BE2C (cell line): ENCODE data around the gene MAMDC2.

Experiments
- DNase-seq: peaks from one replicate; pipeline ENCODE4 v3.0.0-alpha.2; 2020
- H3K27me3 ChIP-seq: fragments of 250-450 bp; sonication (Bioruptor Pico); 2 replicates; pipeline ENCODE4 v1.5.1; 2020; ENCODE audit warnings: mild to moderate bottlenecking
- H3K36me3 ChIP-seq: fragments of 250-450 bp; sonication (Bioruptor Pico); 2 replicates; pipeline ENCODE4 v1.5.1; 2020; ENCODE audit warnings: mild to moderate bottlenecking
- H3K4me1 ChIP-seq: fragments of 250-450 bp; sonication (Bioruptor Pico); 2 replicates; pipeline ENCODE4 v1.5.1; 2020
- H3K4me3 ChIP-seq: 2 replicates; pipeline ENCODE4 v1.5.1; 2011; ENCODE audit warnings: low read depth, low read length
- H3K9me3 ChIP-seq: fragments of 250-450 bp; sonication (Bioruptor Pico); 2 replicates; pipeline ENCODE4 v1.5.1; 2020
- TF ChIP-seq, protein P1 (sequence below): IDR thresholded peaks from 2 replicates; pipeline ENCODE4 v1.5.1; 2012; ENCODE audit warnings: mild to moderate bottlenecking, low read depth, low read length

MAMDC2 gene

GRCh38 chr9:70055406-70056210 lies 12.0 kb downstream of the MAMDC2 start:
- Histone ChIP-seq H3K9me3 (no peaks in the 10 kb centered on the region), H3K4me3 (no peak overlapping the region), H3K4me1 (no peaks in the 10 kb centered on the region), H3K27me3 (peaks cover 3% of the 10 kb centered on the region; the same call in 1 of the 2 replicates), H3K36me3 (no peaks in the 10 kb centered on the region)
- DNase-seq, result no peak
- TF ChIP-seq, protein P1, sequence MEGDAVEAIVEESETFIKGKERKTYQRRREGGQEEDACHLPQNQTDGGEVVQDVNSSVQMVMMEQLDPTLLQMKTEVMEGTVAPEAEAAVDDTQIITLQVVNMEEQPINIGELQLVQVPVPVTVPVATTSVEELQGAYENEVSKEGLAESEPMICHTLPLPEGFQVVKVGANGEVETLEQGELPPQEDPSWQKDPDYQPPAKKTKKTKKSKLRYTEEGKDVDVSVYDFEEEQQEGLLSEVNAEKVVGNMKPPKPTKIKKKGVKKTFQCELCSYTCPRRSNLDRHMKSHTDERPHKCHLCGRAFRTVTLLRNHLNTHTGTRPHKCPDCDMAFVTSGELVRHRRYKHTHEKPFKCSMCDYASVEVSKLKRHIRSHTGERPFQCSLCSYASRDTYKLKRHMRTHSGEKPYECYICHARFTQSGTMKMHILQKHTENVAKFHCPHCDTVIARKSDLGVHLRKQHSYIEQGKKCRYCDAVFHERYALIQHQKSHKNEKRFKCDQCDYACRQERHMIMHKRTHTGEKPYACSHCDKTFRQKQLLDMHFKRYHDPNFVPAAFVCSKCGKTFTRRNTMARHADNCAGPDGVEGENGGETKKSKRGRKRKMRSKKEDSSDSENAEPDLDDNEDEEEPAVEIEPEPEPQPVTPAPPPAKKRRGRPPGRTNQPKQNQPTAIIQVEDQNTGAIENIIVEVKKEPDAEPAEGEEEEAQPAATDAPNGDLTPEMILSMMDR, result no peak

- TF ChIP-seq, protein P1, result no peak
- Histone ChIP-seq H3K4me1 (no peaks in the 10 kb centered on the region), H3K36me3 (no peaks in the 10 kb centered on the region), H3K9me3 (no peaks in the 10 kb centered on the region), H3K4me3 (no peak overlapping the region), H3K27me3 (peaks cover 3% of the 10 kb centered on the region; the same call in 1 of the 2 replicates)
- no peak for DNase-seq
Observed at GRCh38 chr9:70056211-70056944, 12.7 kb downstream of the MAMDC2 start.

DNA sequence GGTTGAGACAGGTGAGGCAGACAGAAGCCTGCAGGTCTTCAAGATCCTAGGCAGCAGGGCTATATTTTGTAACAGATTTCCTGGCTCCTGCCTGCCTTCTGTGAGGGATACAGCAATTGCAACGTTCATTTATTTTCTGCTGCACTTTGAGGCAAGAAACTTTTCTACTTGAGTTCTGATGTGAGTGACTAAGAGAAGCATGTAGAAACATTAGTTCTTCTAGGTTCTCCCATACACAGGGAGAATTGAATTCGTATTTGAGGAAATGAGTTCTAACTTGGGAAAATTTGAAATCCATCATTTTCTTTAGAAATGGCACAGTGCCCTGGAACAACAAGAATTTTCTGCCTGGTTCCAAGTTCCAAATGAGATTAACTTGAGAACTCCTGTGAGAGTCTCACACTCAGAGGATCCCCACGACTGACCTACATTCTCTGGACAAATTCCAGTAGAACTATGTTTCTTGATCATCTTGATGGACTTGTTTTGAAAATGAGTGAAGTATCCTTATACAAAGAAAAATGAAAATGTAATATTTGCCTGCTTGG lies 15.0 kb downstream of the MAMDC2 start:
- no peak for DNase-seq
- H3K27me3 ChIP-seq, result peaks cover 3% of the 10 kb centered on the region; the same call in 1 of the 2 replicates
- no peaks in the 10 kb centered on the region for H3K4me1 ChIP-seq
- no peak overlapping the region for H3K4me3 ChIP-seq
- H3K36me3 ChIP-seq, result no peaks in the 10 kb centered on the region
- H3K9me3 ChIP-seq, result no peaks in the 10 kb centered on the region
- TF ChIP-seq, protein P1, result no peak

DNA sequence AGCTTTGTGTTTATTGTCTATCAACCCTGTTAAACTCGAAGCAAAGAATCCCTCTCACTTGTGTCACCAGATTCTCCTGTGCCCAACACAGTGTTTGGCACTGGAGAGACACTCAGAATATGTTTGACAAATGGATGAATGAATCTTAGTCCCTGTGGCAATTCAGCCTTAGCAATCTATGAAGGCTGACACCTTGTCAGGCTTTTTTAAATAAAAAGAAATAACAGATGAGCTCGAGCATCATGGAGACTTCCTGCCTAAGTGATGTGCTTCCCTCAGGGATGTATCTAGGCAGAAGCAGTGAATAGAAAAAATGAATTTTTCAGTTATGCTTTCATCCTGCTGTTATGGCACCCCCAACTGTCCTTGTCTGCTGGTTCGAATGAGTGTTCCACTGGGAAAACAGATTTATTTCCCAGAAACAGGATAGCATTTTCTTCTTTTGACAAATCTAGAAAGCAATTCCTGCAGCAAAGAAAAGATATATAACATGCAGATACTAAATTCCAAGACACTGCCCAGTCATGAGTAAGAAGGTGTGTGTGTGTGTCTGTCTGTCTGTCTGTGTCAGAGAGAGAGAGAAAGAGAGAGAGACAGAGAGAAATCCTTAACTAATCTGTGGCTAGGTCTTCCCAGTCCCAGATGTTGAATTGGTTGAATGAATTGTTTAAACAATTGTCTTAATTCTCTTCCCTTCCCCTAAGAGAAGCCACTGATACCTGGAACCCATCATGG lies 16.7 kb downstream of the MAMDC2 start:
- Histone ChIP-seq H3K9me3 (no peaks in the 10 kb centered on the region), H3K36me3 (no peaks in the 10 kb centered on the region), H3K4me1 (no peaks in the 10 kb centered on the region), H3K27me3 (peaks cover 3% of the 10 kb centered on the region; the same call in 1 of the 2 replicates), H3K4me3 (no peak overlapping the region)
- no peak for DNase-seq
- TF ChIP-seq, protein P1, result no peak

- Histone ChIP-seq H3K36me3 (no peaks in the 10 kb centered on the region), H3K9me3 (no peaks in the 10 kb centered on the region), H3K27me3 (peaks cover 3% of the 10 kb centered on the region; the same call in 1 of the 2 replicates), H3K4me1 (no peaks in the 10 kb centered on the region), H3K4me3 (no peak overlapping the region)
- DNase-seq, result no peak
- TF ChIP-seq, protein P1, result no peak
Observed at GRCh38 chr9:70060883-70061507, 17.3 kb downstream of the MAMDC2 start.
